K562 (cell line): ENCODE results near the gene MAGI3. TPM values are rescaled to one million over a fixed set of nuclear protein-coding genes. Genes with fewer than 3 reads are reported as not detected.

Experiments used
- ATAC-seq: fragments of 200-7000 bp; cut with Tn5 transposase; 3 replicates; pipeline ENCODE4 v1.9.1; 2020; ENCODE audit warnings: moderate library complexity
- BruUV-seq: library from RNA; stranded (reverse); fragments of 400-500 nt; replicated peaks from 2 replicates; lab custom pipeline; 2021; lab: Mats Ljungman, UMichigan
- CTCF ChIA-PET: fragments of 300-600 bp; formaldehyde crosslinking; extraction: SDS; loops from one replicate; lab custom pipeline; 2021; ENCODE audit warnings: low intra/inter-chr PET ratio; lab: Yijun Ruan, JAX
- POLR2A ChIA-PET: fragments of 300-600, 350-650 bp; sonication (Branson Sonifier 250); formaldehyde crosslinking; extraction: SDS; loops from one replicate; lab custom pipeline; 2021; ENCODE audit warnings: antibody characterized with exemption, inconsistent platforms; lab: Yijun Ruan, JAX
- DNase-seq, 4 experiments: peaks; one replicate each; pipeline versions ENCODE4 v3.0.0 to v3.0.0-alpha.2; 2011 to 2018; ENCODE audit warnings: low spot score in 3 of 4, mixed read lengths in 3 of 4; ENCODE audit errors: extremely low read depth in 1 of 4
- FAIRE-seq: peaks from 2 replicates; lab custom pipeline; 2011; peaks lifted over from hg19 to GRCh38; lab: Jason Lieb, UNC
- H2AFZ ChIP-seq: 2 replicates; pipeline ENCODE4 v1.6.0; 2011; ENCODE audit warnings: low read depth, low read length, control low read depth, inconsistent platforms
- H3K27ac ChIP-seq: fragments of 200-600 bp; 3 replicates; pipeline ENCODE4 v1.8.0; 2011; ENCODE audit warnings: low read depth, mild to moderate bottlenecking, control low read depth, inconsistent platforms, low read length, moderate library complexity, mixed read lengths; ENCODE audit errors: extremely low read depth
- H3K27me3 ChIP-seq, 2 experiments: fragments of 300-600 bp in 1 of 2; 2 replicates in 1 of 2; 3 replicates in 1 of 2; pipeline versions ENCODE4 v1.6.0 to v1.8.0; 2011; ENCODE audit warnings: inconsistent platforms in 2 of 2, low read length in 2 of 2, mild to moderate bottlenecking in 1 of 2, mixed read lengths in 1 of 2, moderate library complexity in 1 of 2; ENCODE audit not compliant: control insufficient read depth in 2 of 2, insufficient read depth in 2 of 2
- H3K36me3 ChIP-seq: fragments of 300-600 bp; 3 replicates; pipeline ENCODE4 v1.8.0; 2011; ENCODE audit warnings: mild to moderate bottlenecking, low read length, inconsistent platforms; ENCODE audit not compliant: control insufficient read depth, insufficient read depth
- H3K4me1 ChIP-seq, 2 experiments: fragments of 200-600 bp in 1 of 2; replicated peaks in 1 of 2; 2 replicates in 1 of 2; 3 replicates in 1 of 2; pipeline versions ENCODE4 v1.5.1 to v1.8.0; 2011; ENCODE audit warnings: inconsistent platforms in 2 of 2, low read length in 2 of 2, mild to moderate bottlenecking in 1 of 2, mixed read lengths in 1 of 2, moderate library complexity in 1 of 2; ENCODE audit not compliant: control insufficient read depth in 2 of 2, insufficient read depth in 2 of 2
- H3K4me2 ChIP-seq: 2 replicates; pipeline ENCODE4 v1.6.1; 2011; ENCODE audit warnings: low read length, control low read depth, inconsistent platforms, mixed read lengths; ENCODE audit not compliant: insufficient read depth
- H3K4me3 ChIP-seq: fragments of 200-600 bp; sonication (generic), shearing (Covaris generic); 2 replicates; pipeline ENCODE4 v1.5.1; 2016; ENCODE audit warnings: control low read depth, inconsistent platforms
- H3K79me2 ChIP-seq: fragments of 200-600 bp; 3 replicates; pipeline ENCODE4 v1.8.0; 2011; ENCODE audit warnings: low read length, inconsistent platforms; ENCODE audit not compliant: control insufficient read depth, insufficient read depth
- H3K9ac ChIP-seq, 2 experiments: 2 replicates each; pipeline versions ENCODE4 v1.6.0 to v1.6.1; 2011; ENCODE audit warnings: low read depth in 2 of 2, low read length in 2 of 2, control low read depth in 1 of 2, inconsistent platforms in 1 of 2, mild to moderate bottlenecking in 1 of 2, mixed read lengths in 1 of 2; ENCODE audit not compliant: insufficient read depth in 1 of 2
- H3K9me1 ChIP-seq: one replicate; pipeline ENCODE4 v1.6.0; 2011; ENCODE audit warnings: inconsistent platforms, mild to moderate bottlenecking, low read length, moderate library complexity; ENCODE audit not compliant: control insufficient read depth, insufficient read depth
- H3K9me3 ChIP-seq: replicated peaks from 2 replicates; pipeline ENCODE4 v1.5.1; 2011; ENCODE audit warnings: low read depth, low read length, inconsistent platforms; ENCODE audit not compliant: control insufficient read depth, insufficient read depth
- H4K20me1 ChIP-seq: replicated peaks from 2 replicates; pipeline ENCODE4 v1.6.1; 2011; ENCODE audit warnings: low read length, inconsistent platforms, mixed read lengths; ENCODE audit not compliant: control insufficient read depth, insufficient read depth
- CHD2 ChIP-seq: IDR thresholded peaks from 2 replicates; pipeline ENCODE4 v1.6.1; 2011; ENCODE audit warnings: low read depth, low read length
- HINFP ChIP-seq: fragments of 450-650 bp; conservative IDR thresholded peaks from 2 replicates; pipeline ENCODE4 v1.6.1; 2016; ENCODE audit warnings: missing genetic modification characterization, low read depth, mild to moderate bottlenecking, control low read depth, missing compliant biosample characterization
- HMGN3 ChIP-seq: IDR thresholded peaks from 2 replicates; pipeline ENCODE4 v1.6.1; 2011; ENCODE audit warnings: borderline replicate concordance, low read depth, mild to moderate bottlenecking, mixed read lengths, low read length; ENCODE audit not compliant: insufficient read length; ENCODE audit errors: extremely low read depth
- NEUROD1 ChIP-seq: fragments of 150-350 bp; IDR thresholded peaks from 2 replicates; pipeline ENCODE4 v1.6.1; 2014; ENCODE audit warnings: borderline replicate concordance, low read length, low read depth; ENCODE audit not compliant: partially characterized antibody
- OTX1 ChIP-seq: fragments of 450-650 bp; formaldehyde crosslinking; IDR thresholded peaks from 2 replicates; pipeline ENCODE4 v1.4.0; 2022; ENCODE audit warnings: mild to moderate bottlenecking
- RAD51 ChIP-seq: fragments of 450-650 bp; IDR thresholded peaks from 2 replicates; pipeline ENCODE4 v1.7.1; 2016; ENCODE audit warnings: low read depth, mild to moderate bottlenecking, borderline replicate concordance
- SMC3 ChIP-seq: conservative IDR thresholded peaks from 2 replicates; pipeline ENCODE4 v1.6.1; 2011; ENCODE audit warnings: low read depth, low read length, improper control_type of control experiment; ENCODE audit not compliant: insufficient read depth
- ZBTB17 ChIP-seq: fragments of 450-650 bp; formaldehyde crosslinking; IDR thresholded peaks from 2 replicates; pipeline ENCODE4 v1.4.0; 2020; ENCODE audit warnings: mild to moderate bottlenecking
- ZNF133 ChIP-seq: fragments of 250-450 bp; sonication (Bioruptor Pico); IDR thresholded peaks from 2 replicates; pipeline ENCODE4 v1.4.0; 2020; ENCODE audit warnings: mild to moderate bottlenecking
- in situ Hi-C: fragments of 300-500 bp; cut with MboI; formaldehyde crosslinking; loops from 4 replicates; pipeline ENCODE4 v1.15.0; 2018; ENCODE audit warnings: inconsistent platforms, mixed read lengths
- intact Hi-C: fragments of 100-400 bp; cut with micrococcal nuclease; formaldehyde crosslinking; loops from 2 replicates; pipeline ENCODE4 v1.14.2; 2022
- polyA plus RNA-seq, 8 experiments: library from polyadenylated mRNA; depleted of rRNA in 4 of 8; stranded (reverse) in 5 of 8; unstranded in 3 of 8; fragments of >200 nt; fragmentation: Nextera tagmentation in 2 of 8; fragmentation: Illumina TruSeq in 1 of 8; extraction: Ambion mirVana in 2 of 8; extraction: Trizol in 1 of 8; gene quantifications; 2 replicates each; pipeline versions ENCODE4 v1.2.1 to v1.2.3, GENCODE V29; 2011 to 2014; ENCODE audit warnings: inconsistent platforms in 1 of 8, missing spikeins in 1 of 8
- total RNA-seq, 7 experiments: library from RNA; depleted of rRNA in 6 of 7; stranded (reverse); fragments of >200 nt in 6 of 7; fragmentation: Illumina TruSeq in 2 of 7; extraction: Trizol in 2 of 7; gene quantifications; 2 replicates each; pipeline versions ENCODE4 v1.2.1 to v1.2.3, GENCODE V29; 2011 to 2021; ENCODE audit warnings: low replicate concordance in 1 of 7
- TF ChIP-seq, protein P1 (sequence below), 3 experiments: IDR thresholded peaks in 2 of 3; conservative IDR thresholded peaks in 1 of 3; 2 replicates each; pipeline ENCODE4 v1.5.1; 2011 to 2012; ENCODE audit warnings: low read length in 3 of 3, mild to moderate bottlenecking in 3 of 3, control low read depth in 2 of 3, improper control_type of control experiment in 1 of 3, inconsistent platforms in 1 of 3, low read depth in 1 of 3, mixed read lengths in 1 of 3, moderate library complexity in 1 of 3; ENCODE audit not compliant: insufficient read depth in 2 of 3
- TF ChIP-seq, protein P2 (sequence below), 2 experiments: fragments of 450-650 bp; IDR thresholded peaks; 2 replicates each; pipeline ENCODE4 v1.6.1; 2016; ENCODE audit warnings: mild to moderate bottlenecking in 2 of 2, borderline replicate concordance in 1 of 2, low read depth in 1 of 2, moderate library complexity in 1 of 2

Gene MAGI3
- total and polyA plus RNA-seq, 9 of the 15 experiments (the other 6 are each of a cell fraction or from before 2014, with no cell fraction given): 1.0 to 8.6 (median 5.5) TPM

DNA sequence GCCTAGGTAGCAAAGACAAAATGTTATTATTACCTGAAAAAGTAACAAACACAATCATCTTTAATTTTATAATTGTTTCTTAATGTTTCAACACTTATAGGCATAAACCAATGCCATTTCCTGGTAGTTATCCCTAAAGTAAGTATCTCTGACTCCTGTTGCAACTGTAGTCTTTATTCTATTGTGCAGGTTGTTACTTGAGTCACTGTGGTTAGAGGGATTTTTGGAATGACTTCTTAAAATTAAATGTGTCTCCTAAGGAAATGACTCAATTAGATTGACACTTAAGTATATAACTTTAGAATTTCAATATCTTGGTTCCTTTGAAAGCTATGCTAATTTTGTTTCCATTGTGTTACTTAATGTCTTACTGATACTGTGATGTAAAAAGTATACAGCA, 225.1 kb downstream of the MAGI3 start:
- no TSS peak for BruUV-seq
- FAIRE-seq: no peak
- intact Hi-C loops (no loop called here), in situ Hi-C loops (no loop called here)
- H3K4me2 ChIP-seq: no peak overlapping the region
- H3K9me1 ChIP-seq: no peaks in the 10 kb centered on the region
- H3K4me3 ChIP-seq: no peak overlapping the region
- H3K79me2 ChIP-seq: no peaks in the 10 kb centered on the region
- POLR2A ChIA-PET: interaction anchor here (0.8 kb wide), 1 partner anchor 543 kb away, joined by 3 read pairs; no protein-coding TSS in a partner anchor
- no peaks in the 10 kb centered on the region for H4K20me1 ChIP-seq
- H3K9ac ChIP-seq: no peak overlapping the region
- CTCF ChIA-PET: no interaction called here
- no peaks in the 10 kb centered on the region for H3K9me3 ChIP-seq
- no peak for TF ChIP-seq HMGN3
- no peak for TF ChIP-seq RAD51
- no peak for TF ChIP-seq NEUROD1
- no peak for TF ChIP-seq SMC3
- no peak for TF ChIP-seq HINFP (tag)
- no peak for TF ChIP-seq CHD2
- TF ChIP-seq, protein P1, sequence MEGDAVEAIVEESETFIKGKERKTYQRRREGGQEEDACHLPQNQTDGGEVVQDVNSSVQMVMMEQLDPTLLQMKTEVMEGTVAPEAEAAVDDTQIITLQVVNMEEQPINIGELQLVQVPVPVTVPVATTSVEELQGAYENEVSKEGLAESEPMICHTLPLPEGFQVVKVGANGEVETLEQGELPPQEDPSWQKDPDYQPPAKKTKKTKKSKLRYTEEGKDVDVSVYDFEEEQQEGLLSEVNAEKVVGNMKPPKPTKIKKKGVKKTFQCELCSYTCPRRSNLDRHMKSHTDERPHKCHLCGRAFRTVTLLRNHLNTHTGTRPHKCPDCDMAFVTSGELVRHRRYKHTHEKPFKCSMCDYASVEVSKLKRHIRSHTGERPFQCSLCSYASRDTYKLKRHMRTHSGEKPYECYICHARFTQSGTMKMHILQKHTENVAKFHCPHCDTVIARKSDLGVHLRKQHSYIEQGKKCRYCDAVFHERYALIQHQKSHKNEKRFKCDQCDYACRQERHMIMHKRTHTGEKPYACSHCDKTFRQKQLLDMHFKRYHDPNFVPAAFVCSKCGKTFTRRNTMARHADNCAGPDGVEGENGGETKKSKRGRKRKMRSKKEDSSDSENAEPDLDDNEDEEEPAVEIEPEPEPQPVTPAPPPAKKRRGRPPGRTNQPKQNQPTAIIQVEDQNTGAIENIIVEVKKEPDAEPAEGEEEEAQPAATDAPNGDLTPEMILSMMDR (IDR thresholded peaks at IDR 0.05 in 2 of 3, conservative IDR thresholded peaks at IDR 0.05 in 1 of 3; ENCODE audit: insufficient read depth in 2 of 3, low read depth in 1 of 3, low read length in 3 of 3): no peak
- TF ChIP-seq, protein P2, sequence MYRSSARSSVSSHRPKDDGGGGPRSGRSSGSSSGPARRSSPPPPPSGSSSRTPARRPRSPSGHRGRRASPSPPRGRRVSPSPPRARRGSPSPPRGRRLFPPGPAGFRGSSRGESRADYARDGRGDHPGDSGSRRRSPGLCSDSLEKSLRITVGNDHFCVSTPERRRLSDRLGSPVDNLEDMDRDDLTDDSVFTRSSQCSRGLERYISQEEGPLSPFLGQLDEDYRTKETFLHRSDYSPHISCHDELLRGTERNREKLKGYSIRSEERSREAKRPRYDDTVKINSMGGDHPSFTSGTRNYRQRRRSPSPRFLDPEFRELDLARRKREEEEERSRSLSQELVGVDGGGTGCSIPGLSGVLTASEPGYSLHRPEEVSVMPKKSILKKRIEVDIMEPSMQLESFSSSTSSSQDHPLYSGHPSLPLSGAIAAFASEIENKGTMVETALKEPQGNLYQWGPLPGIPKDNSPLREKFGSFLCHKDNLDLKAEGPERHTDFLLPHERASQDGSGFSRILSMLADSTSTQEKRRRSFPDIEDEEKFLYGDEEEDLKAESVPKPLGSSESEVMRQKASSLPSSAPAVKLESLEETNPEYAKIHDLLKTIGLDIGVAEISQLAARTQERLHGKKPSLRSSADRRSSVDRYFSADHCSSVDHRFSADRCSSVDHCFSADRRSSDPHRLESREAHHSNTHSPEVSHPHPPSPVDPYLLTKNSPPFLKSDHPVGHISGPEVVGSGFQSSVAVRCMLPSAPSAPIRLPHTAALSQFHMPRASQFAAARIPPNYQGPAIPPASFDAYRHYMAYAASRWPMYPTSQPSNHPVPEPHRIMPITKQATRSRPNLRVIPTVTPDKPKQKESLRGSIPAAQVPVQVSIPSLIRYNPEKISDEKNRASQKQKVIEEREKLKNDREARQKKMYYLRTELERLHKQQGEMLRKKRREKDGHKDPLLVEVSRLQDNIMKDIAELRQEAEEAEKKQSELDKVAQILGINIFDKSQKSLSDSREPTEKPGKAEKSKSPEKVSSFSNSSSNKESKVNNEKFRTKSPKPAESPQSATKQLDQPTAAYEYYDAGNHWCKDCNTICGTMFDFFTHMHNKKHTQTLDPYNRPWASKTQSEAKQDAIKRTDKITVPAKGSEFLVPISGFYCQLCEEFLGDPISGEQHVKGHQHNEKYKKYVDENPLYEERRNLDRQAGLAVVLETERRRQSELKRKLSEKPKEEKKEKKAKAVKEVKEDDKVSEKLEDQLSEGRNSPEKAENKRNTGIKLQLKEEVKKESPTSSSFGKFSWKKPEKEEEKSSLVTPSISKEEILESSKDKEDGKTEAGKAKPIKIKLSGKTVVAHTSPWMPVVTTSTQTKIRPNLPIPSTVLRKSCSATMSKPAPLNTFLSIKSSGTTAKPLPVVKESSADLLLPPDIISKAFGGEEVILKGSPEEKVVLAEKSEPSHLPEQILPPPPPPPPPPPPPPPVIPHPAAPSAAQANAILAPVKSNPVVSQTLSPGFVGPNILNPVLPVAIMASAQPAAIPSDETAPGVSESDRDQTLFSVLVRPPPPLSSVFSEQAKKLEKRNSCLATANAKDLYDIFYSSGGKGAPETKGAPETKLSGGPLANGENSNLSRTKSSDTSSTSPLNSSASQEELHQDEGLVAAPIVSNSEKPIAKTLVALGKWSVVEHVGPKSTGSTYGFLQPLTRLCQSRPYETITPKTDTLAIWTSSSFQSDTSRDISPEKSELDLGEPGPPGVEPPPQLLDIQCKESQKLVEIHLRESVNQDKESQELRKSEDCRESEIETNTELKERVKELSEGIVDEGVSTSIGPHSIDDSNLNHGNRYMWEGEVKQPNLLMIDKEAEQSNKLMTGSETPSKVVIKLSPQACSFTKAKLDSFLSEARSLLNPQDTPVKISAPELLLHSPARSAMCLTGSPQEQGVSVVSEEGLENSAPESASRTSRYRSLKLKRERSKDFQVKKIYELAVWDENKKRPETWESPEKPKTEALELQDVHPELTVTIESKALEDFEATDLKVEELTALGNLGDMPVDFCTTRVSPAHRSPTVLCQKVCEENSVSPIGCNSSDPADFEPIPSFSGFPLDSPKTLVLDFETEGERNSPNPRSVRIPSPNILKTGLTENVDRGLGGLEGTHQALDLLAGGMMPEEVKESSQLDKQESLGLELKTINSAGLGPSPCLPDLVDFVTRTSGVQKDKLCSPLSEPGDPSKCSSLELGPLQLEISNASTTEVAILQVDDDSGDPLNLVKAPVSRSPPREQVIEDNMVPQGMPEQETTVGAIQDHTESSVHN (IDR thresholded peaks at IDR 0.05; ENCODE audit: borderline replicate concordance in 1 of 2, low read depth in 1 of 2): no peak
- TF ChIP-seq ZNF133 (CRISPR knock-in tag): no peak
- no peak for TF ChIP-seq ZBTB17 (CRISPR knock-in tag)
- no peak for TF ChIP-seq OTX1 (CRISPR knock-in tag)
- TF ChIP-seq, all 486 proteins: peak for 0
- no peaks in the 10 kb centered on the region for H3K4me1 ChIP-seq
- H2AFZ ChIP-seq: no peak overlapping the region
- no peak for ATAC-seq
- no peak overlapping the region for H3K27ac ChIP-seq
- no peak for DNase-seq
- no peaks in the 10 kb centered on the region for H3K36me3 ChIP-seq
- H3K27me3 ChIP-seq: no peaks in the 10 kb centered on the region
